AG04450 (cell line): ENCODE measurements around the gene SBNO1. TPM values are rescaled to one million over a fixed set of nuclear protein-coding genes. Genes with fewer than 3 reads are reported as not detected.
"Not testable (repeated sequence)": the region's sequence is repeated elsewhere in the genome, so short reads cannot be mapped to it uniquely, and the experiment has no call there.

ENCODE experiments used
- CTCF ChIA-PET: fragments of 300-600, 350-600 bp; formaldehyde crosslinking; extraction: SDS; loops from one replicate; lab custom pipeline; 2022; ENCODE audit warnings: antibody characterized with exemption, inconsistent platforms; lab: Charles Lee
- POLR2A ChIA-PET: fragments of 350-600 bp; formaldehyde crosslinking; extraction: SDS; loops from one replicate; lab custom pipeline; 2021; ENCODE audit warnings: antibody characterized with exemption, inconsistent platforms; lab: Yijun Ruan, JAX
- DNase-seq: peaks from one replicate; pipeline ENCODE4 v3.0.0-alpha.2; 2011; ENCODE audit warnings: low read depth, low spot score
- H3K27ac ChIP-seq: one replicate; pipeline ENCODE4 v1.5.1; 2012; ENCODE audit warnings: low read depth, low read length, control low read depth
- H3K27me3 ChIP-seq: one replicate; pipeline ENCODE4 v1.6.0; 2012; ENCODE audit warnings: low read length; ENCODE audit not compliant: control insufficient read depth, insufficient read depth
- H3K4me3 ChIP-seq: 2 replicates; pipeline ENCODE4 v1.5.1; 2011; ENCODE audit warnings: mild to moderate bottlenecking, low read depth, low read length, control low read depth
- H3K9me3 ChIP-seq: 2 replicates; pipeline ENCODE4 v1.5.1; 2012; ENCODE audit warnings: low read length; ENCODE audit not compliant: control insufficient read depth, insufficient read depth
- polyA plus RNA-seq: library from polyadenylated mRNA; depleted of rRNA; stranded (reverse); fragments of >200 nt; gene quantifications from 2 replicates; pipeline ENCODE4 v1.2.3, GENCODE V29; 2011
- TF ChIP-seq, protein P1 (sequence below): IDR thresholded peaks from 2 replicates; pipeline ENCODE4 v1.5.1; 2011; ENCODE audit warnings: low read depth, low read length, control low read depth, inconsistent platforms

Gene SBNO1
- polyA plus RNA-seq, 1 experiment = 16.0 TPM

DNA sequence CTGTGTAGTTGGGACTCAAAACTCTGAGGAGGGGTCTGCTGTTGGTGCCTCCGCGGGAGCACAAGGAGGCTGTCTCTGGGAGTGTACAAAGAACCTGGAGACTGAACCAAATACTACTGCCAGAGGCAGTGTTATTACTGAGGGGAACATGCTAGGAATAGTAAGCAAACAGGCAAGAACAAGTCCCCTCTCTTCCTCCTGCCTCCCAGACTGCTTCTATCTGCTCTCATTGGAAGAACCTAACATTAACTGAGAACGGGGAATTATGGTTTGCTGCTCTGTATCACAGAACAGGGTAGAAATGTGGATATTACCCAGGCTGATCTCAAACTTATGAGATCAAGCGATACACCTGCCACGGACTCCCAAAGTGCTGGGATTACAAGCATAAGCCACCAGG, 14.7 kb upstream of the SBNO1 start:
- POLR2A ChIA-PET = no interaction called here
- H3K27ac ChIP-seq = no peak overlapping the region
- DNase-seq = no peak
- CTCF ChIA-PET = no interaction called here
- H3K9me3 ChIP-seq = no peaks in the 10 kb centered on the region; the same call in 1 of the 2 replicates
- TF ChIP-seq, protein P1, sequence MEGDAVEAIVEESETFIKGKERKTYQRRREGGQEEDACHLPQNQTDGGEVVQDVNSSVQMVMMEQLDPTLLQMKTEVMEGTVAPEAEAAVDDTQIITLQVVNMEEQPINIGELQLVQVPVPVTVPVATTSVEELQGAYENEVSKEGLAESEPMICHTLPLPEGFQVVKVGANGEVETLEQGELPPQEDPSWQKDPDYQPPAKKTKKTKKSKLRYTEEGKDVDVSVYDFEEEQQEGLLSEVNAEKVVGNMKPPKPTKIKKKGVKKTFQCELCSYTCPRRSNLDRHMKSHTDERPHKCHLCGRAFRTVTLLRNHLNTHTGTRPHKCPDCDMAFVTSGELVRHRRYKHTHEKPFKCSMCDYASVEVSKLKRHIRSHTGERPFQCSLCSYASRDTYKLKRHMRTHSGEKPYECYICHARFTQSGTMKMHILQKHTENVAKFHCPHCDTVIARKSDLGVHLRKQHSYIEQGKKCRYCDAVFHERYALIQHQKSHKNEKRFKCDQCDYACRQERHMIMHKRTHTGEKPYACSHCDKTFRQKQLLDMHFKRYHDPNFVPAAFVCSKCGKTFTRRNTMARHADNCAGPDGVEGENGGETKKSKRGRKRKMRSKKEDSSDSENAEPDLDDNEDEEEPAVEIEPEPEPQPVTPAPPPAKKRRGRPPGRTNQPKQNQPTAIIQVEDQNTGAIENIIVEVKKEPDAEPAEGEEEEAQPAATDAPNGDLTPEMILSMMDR = no peak
- H3K4me3 ChIP-seq = no peak overlapping the region
- no peaks in the 10 kb centered on the region for H3K27me3 ChIP-seq

DNA sequence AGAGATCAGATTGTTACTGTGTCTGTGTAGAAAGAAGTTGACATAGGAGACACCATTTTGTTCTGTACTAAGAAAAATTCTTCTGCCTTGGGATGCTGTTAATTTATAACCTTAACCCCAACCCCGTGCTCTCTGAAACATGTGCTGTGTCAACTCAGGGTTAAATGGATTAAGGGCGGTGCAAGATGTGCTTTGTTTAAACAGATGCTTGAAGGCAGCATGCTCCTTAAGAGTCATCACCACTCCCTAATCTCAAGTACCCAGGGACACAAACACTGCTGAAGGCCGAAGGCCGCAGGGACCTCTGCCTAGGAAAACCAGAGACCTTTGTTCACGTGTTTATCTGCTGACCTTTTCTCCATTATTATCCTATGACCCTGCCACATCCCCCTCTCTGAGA, 7.8 kb upstream of the SBNO1 start:
- POLR2A ChIA-PET, CTCF ChIA-PET, H3K4me3 ChIP-seq: not testable (repeated sequence)

DNA sequence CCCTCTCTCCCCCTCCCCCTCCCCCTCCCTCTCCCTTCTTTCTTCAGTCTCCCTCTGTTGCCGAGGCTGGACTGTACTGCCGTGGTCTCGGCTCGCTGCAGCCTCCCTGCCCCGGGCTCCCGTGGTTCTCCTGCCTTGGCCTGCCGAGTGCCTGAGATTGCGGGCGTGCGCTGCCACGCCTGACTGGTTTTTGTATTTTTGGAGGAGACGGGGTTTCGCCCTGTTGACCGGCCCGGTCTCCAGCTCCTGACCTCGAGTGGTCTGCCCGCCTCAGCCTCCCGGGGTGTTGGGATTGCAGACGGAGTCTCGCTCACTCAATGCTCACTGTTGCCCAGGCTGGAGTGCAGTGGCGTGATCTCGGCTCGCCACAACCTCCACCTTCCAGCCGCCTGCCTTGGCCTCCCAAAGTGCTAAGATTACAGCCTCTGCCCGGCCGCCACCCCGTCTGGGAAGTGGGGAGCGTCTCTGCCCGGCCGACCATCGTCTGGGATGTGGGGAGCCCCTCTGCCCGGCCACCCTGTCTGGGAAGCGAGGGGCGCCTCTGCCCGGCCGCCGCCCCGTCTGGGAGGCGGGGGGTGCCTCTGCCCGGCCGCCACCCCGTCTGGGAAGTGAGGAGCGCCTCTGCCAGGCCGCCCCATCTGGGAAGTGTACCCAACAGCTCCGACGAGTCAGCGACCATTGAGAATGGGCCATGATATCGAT, 7.2 kb upstream of the SBNO1 start:
- H3K4me3 ChIP-seq, H3K27me3 ChIP-seq, CTCF ChIA-PET, DNase-seq, H3K27ac ChIP-seq, H3K9me3 ChIP-seq, POLR2A ChIA-PET: not testable (repeated sequence)

More for the DNA sequence above, 7.8 kb upstream of the SBNO1 start:
- not testable (repeated sequence) for H3K9me3 ChIP-seq, H3K27me3 ChIP-seq, H3K27ac ChIP-seq, DNase-seq

DNA sequence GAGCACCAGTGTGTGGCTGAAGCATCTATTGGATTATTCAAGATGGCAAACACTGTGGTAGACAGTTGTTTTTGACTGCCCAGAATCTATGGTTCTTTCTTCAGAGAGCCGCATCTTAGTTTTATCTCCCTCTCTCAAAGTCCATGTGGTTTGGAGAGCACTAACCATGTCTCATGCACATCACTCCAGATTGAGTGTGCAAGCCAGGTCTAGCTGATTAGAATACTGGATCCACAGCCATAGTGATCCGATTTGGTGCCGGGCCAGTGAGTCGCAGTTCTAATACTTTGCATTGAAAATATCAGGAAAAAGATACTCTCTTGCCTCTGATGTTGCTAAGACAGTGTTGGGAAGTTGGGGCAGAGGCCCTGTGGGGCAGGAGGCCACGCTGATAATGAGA, 4.6 kb upstream of the SBNO1 start:
- Histone ChIP-seq H3K27ac (no peak overlapping the region), H3K4me3 (no peak overlapping the region), H3K27me3 (no peaks in the 10 kb centered on the region), H3K9me3 (no peaks in the 10 kb centered on the region; the same call in 1 of the 2 replicates)
- TF ChIP-seq, protein P1 = no peak
- ChIA-PET POLR2A (interaction anchor here (0.6 kb wide), 1 partner anchor 89 kb away, joined by 7 read pairs; no protein-coding TSS in a partner anchor), CTCF (no interaction called here)
- no peak for DNase-seq

DNA sequence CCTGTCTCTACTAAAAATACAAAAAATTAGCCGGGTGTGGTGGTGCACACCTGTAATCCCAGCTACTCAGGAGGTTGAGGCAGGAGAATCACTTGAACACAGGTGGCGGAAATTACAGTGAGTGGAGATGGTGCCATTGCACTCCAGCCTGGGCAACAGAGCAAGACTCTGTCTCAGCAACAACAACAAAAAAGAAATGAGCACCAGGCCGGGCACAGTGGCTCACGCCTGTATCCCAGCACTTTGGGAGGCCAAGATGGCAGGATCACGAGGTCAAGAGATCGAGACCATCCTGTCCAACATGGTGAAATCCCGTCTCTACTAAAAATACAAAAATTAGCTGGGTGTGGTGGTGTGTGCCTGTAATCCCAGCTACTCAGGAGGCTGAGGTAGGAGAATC, 3.8 kb upstream of the SBNO1 start:
- H3K4me3 ChIP-seq, H3K27ac ChIP-seq, H3K9me3 ChIP-seq, H3K27me3 ChIP-seq, CTCF ChIA-PET, DNase-seq: not testable (repeated sequence)
- POLR2A ChIA-PET = interaction anchor here (0.6 to 1.4 kb wide), 2 partner anchors 15 to 90 kb away, joined by 4 to 7 read pairs; partner anchors contain the start of gene KMT5A

DNA sequence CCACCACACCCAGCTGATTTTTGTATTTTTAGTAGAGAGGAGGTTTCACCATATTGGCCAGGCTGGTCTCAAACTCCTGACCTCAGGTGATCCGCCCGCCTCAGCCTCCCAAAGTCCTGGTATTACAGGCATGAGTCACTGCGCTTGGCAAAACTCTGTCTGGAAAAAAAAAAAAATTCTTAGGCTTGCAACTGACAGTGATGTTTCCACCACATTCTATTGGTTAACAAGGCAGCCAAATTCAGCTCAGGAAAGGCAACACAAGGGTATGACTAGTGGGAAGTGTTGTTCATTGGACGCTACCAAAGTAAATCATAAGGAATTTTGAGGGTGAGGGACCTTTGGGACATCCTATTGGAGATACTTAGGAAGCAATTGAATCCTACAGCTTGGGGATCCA, 2.9 kb upstream of the SBNO1 start:
- H3K4me3 ChIP-seq = no peak overlapping the region
- no peaks in the 10 kb centered on the region; the same call in 1 of the 2 replicates for H3K9me3 ChIP-seq
- H3K27ac ChIP-seq = no peak overlapping the region
- POLR2A ChIA-PET = interaction anchor here (0.7 to 1.4 kb wide), 2 partner anchors 16 to 222 kb away, joined by 3 to 4 read pairs; partner anchors contain the start of gene KMT5A
- TF ChIP-seq, protein P1 = no peak
- DNase-seq = no peak
- CTCF ChIA-PET = interaction anchor here (0.7 kb wide), 2 partner anchors 103 to 1011 kb away, joined by 3 read pairs; no protein-coding TSS in a partner anchor
- H3K27me3 ChIP-seq = no peaks in the 10 kb centered on the region
